GM12878 (cell line): ENCODE measurements around the gene TECTA. TPM values are rescaled to one million over a fixed set of nuclear protein-coding genes. Genes with fewer than 3 reads are reported as not detected.

Experiments used
- ATAC-seq: fragments of 200-7000 bp; cut with Tn5 transposase; 3 replicates; pipeline ENCODE4 v1.9.1; 2020; ENCODE audit warnings: mild to moderate bottlenecking, moderate library complexity
- BruUV-seq: library from RNA; stranded (reverse); fragments of 400-500 nt; replicated peaks from 2 replicates; lab custom pipeline; 2021; lab: Mats Ljungman, UMichigan
- CTCF ChIA-PET: fragments of 300-600 bp; sonication (Branson Sonifier 250); formaldehyde crosslinking; extraction: SDS; loops from one replicate; lab custom pipeline; 2021; ENCODE audit warnings: inconsistent platforms; lab: Yijun Ruan, JAX
- POLR2A ChIA-PET: fragments of 350-600 bp; formaldehyde crosslinking; extraction: SDS; loops from one replicate; lab custom pipeline; 2021; ENCODE audit warnings: inconsistent platforms; lab: Charles Lee
- RAD21 ChIA-PET: fragments of 300-600 bp; sonication (Branson Sonifier 250); formaldehyde crosslinking; loops from one replicate; lab custom pipeline; 2023; ENCODE audit warnings: antibody characterized with exemption; ENCODE audit not compliant: unreplicated experiment; lab: Charles Lee
- SMC1A ChIA-PET: fragments of 300-600 bp; sonication (Branson Sonifier 250); formaldehyde crosslinking; loops from one replicate; lab custom pipeline; 2023; ENCODE audit not compliant: unreplicated experiment, uncharacterized antibody; lab: Charles Lee
- DNase-seq: peaks from one replicate; pipeline ENCODE4 v3.0.0-alpha.2; 2011; ENCODE audit warnings: low read depth, low spot score
- FAIRE-seq: peaks from 3 replicates; lab custom pipeline; 2011; peaks lifted over from hg19 to GRCh38; lab: Jason Lieb, UNC
- H2AFZ ChIP-seq: 2 replicates; pipeline ENCODE4 v1.6.0; 2011; ENCODE audit warnings: low read depth, low read length, control low read depth; ENCODE audit not compliant: control insufficient read depth
- H3K27ac ChIP-seq: 2 replicates; pipeline ENCODE4 v1.5.1; 2011; ENCODE audit warnings: control low read depth; ENCODE audit not compliant: control insufficient read depth, insufficient read depth
- H3K27me3 ChIP-seq, 2 experiments: replicated peaks in 1 of 2; 2 replicates each; pipeline versions ENCODE4 v1.6.0 to v1.6.1; 2011; ENCODE audit warnings: low read length in 1 of 2; ENCODE audit not compliant: control insufficient read depth in 2 of 2, insufficient read depth in 2 of 2
- H3K36me3 ChIP-seq, 2 experiments: 2 replicates each; pipeline ENCODE4 v1.5.1; 2011; ENCODE audit warnings: low read length in 1 of 2; ENCODE audit not compliant: control insufficient read depth in 2 of 2, insufficient read depth in 2 of 2
- H3K4me1 ChIP-seq: 2 replicates; pipeline ENCODE4 v1.6.1; 2011; ENCODE audit warnings: mild to moderate bottlenecking, low read length, moderate library complexity, mixed read lengths; ENCODE audit not compliant: control insufficient read depth, insufficient read depth
- H3K4me2 ChIP-seq: 2 replicates; pipeline ENCODE4 v1.6.0; 2011; ENCODE audit warnings: control low read depth; ENCODE audit not compliant: control insufficient read depth, insufficient read depth
- H3K4me3 ChIP-seq: fragments of 200-600 bp; sonication (generic); 2 replicates; pipeline ENCODE4 v1.5.1; 2016
- H3K79me2 ChIP-seq: 2 replicates; pipeline ENCODE4 v1.6.0; 2011; ENCODE audit warnings: low read length; ENCODE audit not compliant: control insufficient read depth, insufficient read depth
- H3K9ac ChIP-seq: 2 replicates; pipeline ENCODE4 v1.8.0; 2011; ENCODE audit warnings: low read length, control low read depth, mixed read lengths; ENCODE audit not compliant: control insufficient read depth, insufficient read depth
- H3K9me3 ChIP-seq: replicated peaks from 3 replicates; pipeline ENCODE4 v1.5.1; 2011; ENCODE audit warnings: mild to moderate bottlenecking, low read length; ENCODE audit not compliant: control insufficient read depth, insufficient read depth
- H4K20me1 ChIP-seq: 2 replicates; pipeline ENCODE4 v1.6.0; 2011; ENCODE audit not compliant: control insufficient read depth, insufficient read depth
- CUX1 ChIP-seq: IDR thresholded peaks from 2 replicates; pipeline ENCODE4 v1.6.1; 2012; ENCODE audit warnings: improper control_type of control experiment, low read depth, low read length; ENCODE audit not compliant: insufficient replicate concordance
- FOXM1 ChIP-seq: IDR thresholded peaks from 2 replicates; pipeline ENCODE4 v1.6.1; 2012; ENCODE audit warnings: low read depth, mild to moderate bottlenecking, inconsistent platforms, low read length, moderate library complexity
- KAT2A ChIP-seq: conservative IDR thresholded peaks from 2 replicates; pipeline ENCODE4 v1.6.1; 2011; ENCODE audit warnings: low read depth, low read length; ENCODE audit not compliant: control insufficient read depth
- STAT3 ChIP-seq: IDR thresholded peaks from 2 replicates; pipeline ENCODE4 v1.6.1; 2011; ENCODE audit warnings: low read depth, low read length, improper control_type of control experiment
- USF1 ChIP-seq: IDR thresholded peaks from 2 replicates; pipeline ENCODE4 v1.6.1; 2011; ENCODE audit warnings: borderline replicate concordance, low read depth, mild to moderate bottlenecking, moderate library complexity, mixed read lengths, low read length; ENCODE audit not compliant: insufficient read depth; ENCODE audit errors: extremely low read length
- ZBTB33 ChIP-seq: fragments of 450-650 bp; IDR thresholded peaks from 2 replicates; pipeline ENCODE4 v1.6.1; 2017; ENCODE audit warnings: mild to moderate bottlenecking
- WGBS: methylation state at CpG from one replicate; pipeline ENCODE4 v1.1.6; 2016; ENCODE audit warnings: low lambda C conversion rate; ENCODE audit not compliant: insufficient replicate concordance, insufficient coverage; ENCODE audit errors: missing lambda C conversion rate; 5-methylcytosine and 5-hydroxymethylcytosine counted together
- in situ Hi-C: fragments of 300-500 bp; cut with MboI; formaldehyde crosslinking; loops from 9 replicates; pipeline ENCODE4 v1.14.3; 2018; ENCODE audit warnings: mixed read lengths
- intact Hi-C: fragments of 100-400 bp; cut with micrococcal nuclease; formaldehyde crosslinking; loops from one replicate; pipeline ENCODE4 v1.14.2; 2022; ENCODE audit not compliant: unreplicated experiment
- polyA plus RNA-seq, 11 experiments: library from polyadenylated mRNA; depleted of rRNA in 4 of 11; unstranded in 6 of 11; stranded (reverse) in 5 of 11; fragments of >200 nt; fragmentation: Nextera tagmentation in 4 of 11; fragmentation: Illumina TruSeq in 1 of 11; extraction: Ambion mirVana in 4 of 11; extraction: Trizol in 1 of 11; gene quantifications; 1 replicate in 1 of 11; 2 replicates in 10 of 11; pipeline versions ENCODE4 v1.2.1 to v1.2.3, GENCODE V29; 2011 to 2016; ENCODE audit warnings: inconsistent platforms in 2 of 11, missing spikeins in 2 of 11, low read depth in 1 of 11
- total RNA-seq, 4 experiments: library from RNA; depleted of rRNA in 3 of 4; stranded (reverse); fragments of >200 nt in 3 of 4; fragmentation: Illumina TruSeq in 1 of 4; extraction: Trizol in 1 of 4; gene quantifications; 2 replicates each; pipeline versions ENCODE4 v1.2.1 to v1.2.3, GENCODE V29; 2013 to 2021
- TF ChIP-seq, protein P1 (sequence below): IDR thresholded peaks from 2 replicates; pipeline ENCODE4 v1.6.1; 2011; ENCODE audit warnings: mild to moderate bottlenecking, low read depth, low read length, moderate library complexity; ENCODE audit not compliant: insufficient replicate concordance
- TF ChIP-seq, protein P2 (sequence below): fragments of 450-650 bp; IDR thresholded peaks from 2 replicates; pipeline ENCODE4 v1.6.1; 2017; ENCODE audit warnings: antibody characterized with exemption, mild to moderate bottlenecking, moderate library complexity
- TF ChIP-seq, protein P3 (sequence below): IDR thresholded peaks from 2 replicates; pipeline ENCODE4 v1.6.1; 2012; ENCODE audit warnings: low read depth, low read length, improper control_type of control experiment

Gene TECTA
- total and polyA plus RNA-seq, 10 of the 15 experiments (the other 5 are each of a cell fraction or from before 2014, with no cell fraction given) = under 0.01 to 0.14 (median 0.05) TPM; not detected in 1

- no peak for DNase-seq
- ChIA-PET POLR2A (interaction anchor here (0.6 kb wide), 1 partner anchor 134 kb away, joined by 3 read pairs; no protein-coding TSS in a partner anchor), RAD21 (no interaction called here), SMC1A (no interaction called here), CTCF (interaction anchor here (1.1 kb wide), 1 partner anchor 346 kb away, joined by 3 read pairs; no protein-coding TSS in a partner anchor)
- in situ Hi-C loops (no loop called here), intact Hi-C loops (no loop called here)
- Histone ChIP-seq H3K27me3 (peaks cover 4 to 7% of the 10 kb centered on the region in 2 experiments; a peak in 3 of 4 replicates), H4K20me1 (no peaks in the 10 kb centered on the region), H3K27ac (no peak overlapping the region), H3K4me2 (no peak overlapping the region), H3K9ac (no peak overlapping the region), H3K4me1 (no peaks in the 10 kb centered on the region), H3K9me3 (no peaks in the 10 kb centered on the region), H3K79me2 (no peaks in the 10 kb centered on the region), H2AFZ (no peak overlapping the region), H3K4me3 (no peak overlapping the region), H3K36me3 (no peaks in the 10 kb centered on the region)
- BruUV-seq = no TSS peak
- no peak for FAIRE-seq
- ATAC-seq = no peak
- WGBS = 29% methylated on average over 2 of the region's 2 CpGs
- TF ChIP-seq, protein P1, sequence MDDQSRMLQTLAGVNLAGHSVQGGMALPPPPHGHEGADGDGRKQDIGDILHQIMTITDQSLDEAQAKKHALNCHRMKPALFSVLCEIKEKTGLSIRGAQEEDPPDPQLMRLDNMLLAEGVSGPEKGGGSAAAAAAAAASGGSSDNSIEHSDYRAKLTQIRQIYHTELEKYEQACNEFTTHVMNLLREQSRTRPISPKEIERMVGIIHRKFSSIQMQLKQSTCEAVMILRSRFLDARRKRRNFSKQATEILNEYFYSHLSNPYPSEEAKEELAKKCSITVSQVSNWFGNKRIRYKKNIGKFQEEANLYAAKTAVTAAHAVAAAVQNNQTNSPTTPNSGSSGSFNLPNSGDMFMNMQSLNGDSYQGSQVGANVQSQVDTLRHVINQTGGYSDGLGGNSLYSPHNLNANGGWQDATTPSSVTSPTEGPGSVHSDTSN = no peak
- no peak for TF ChIP-seq FOXM1
- TF ChIP-seq KAT2A = no peak
- TF ChIP-seq STAT3 = no peak
- TF ChIP-seq CUX1 = no peak
- TF ChIP-seq, protein P2, sequence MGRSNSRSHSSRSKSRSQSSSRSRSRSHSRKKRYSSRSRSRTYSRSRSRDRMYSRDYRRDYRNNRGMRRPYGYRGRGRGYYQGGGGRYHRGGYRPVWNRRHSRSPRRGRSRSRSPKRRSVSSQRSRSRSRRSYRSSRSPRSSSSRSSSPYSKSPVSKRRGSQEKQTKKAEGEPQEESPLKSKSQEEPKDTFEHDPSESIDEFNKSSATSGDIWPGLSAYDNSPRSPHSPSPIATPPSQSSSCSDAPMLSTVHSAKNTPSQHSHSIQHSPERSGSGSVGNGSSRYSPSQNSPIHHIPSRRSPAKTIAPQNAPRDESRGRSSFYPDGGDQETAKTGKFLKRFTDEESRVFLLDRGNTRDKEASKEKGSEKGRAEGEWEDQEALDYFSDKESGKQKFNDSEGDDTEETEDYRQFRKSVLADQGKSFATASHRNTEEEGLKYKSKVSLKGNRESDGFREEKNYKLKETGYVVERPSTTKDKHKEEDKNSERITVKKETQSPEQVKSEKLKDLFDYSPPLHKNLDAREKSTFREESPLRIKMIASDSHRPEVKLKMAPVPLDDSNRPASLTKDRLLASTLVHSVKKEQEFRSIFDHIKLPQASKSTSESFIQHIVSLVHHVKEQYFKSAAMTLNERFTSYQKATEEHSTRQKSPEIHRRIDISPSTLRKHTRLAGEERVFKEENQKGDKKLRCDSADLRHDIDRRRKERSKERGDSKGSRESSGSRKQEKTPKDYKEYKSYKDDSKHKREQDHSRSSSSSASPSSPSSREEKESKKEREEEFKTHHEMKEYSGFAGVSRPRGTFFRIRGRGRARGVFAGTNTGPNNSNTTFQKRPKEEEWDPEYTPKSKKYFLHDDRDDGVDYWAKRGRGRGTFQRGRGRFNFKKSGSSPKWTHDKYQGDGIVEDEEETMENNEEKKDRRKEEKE = no peak
- TF ChIP-seq USF1 = no peak
- TF ChIP-seq ZBTB33 = no peak
- TF ChIP-seq, protein P3, sequence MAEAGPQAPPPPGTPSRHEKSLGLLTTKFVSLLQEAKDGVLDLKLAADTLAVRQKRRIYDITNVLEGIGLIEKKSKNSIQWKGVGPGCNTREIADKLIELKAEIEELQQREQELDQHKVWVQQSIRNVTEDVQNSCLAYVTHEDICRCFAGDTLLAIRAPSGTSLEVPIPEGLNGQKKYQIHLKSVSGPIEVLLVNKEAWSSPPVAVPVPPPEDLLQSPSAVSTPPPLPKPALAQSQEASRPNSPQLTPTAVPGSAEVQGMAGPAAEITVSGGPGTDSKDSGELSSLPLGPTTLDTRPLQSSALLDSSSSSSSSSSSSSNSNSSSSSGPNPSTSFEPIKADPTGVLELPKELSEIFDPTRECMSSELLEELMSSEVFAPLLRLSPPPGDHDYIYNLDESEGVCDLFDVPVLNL = no peak
These were observed 48.1 kb downstream of the TECTA start for GRCh38 chr11:121149116-121149515.
